OCI-LY7 (cell line): ENCODE results near the gene ZNF467.

Experiments
- EZH2phosphoT487 ChIP-seq: fragments of 200-600 bp; sonication (generic); IDR thresholded peaks from 2 replicates; pipeline ENCODE4 v1.6.1; 2018; ENCODE audit warnings: low read depth, borderline replicate concordance, mild to moderate bottlenecking, mixed run types, antibody characterized with exemption, low read length, moderate library complexity, mixed read lengths
- TF ChIP-seq, protein P1 (sequence below): fragments of 200-600 bp; sonication (generic); conservative IDR thresholded peaks from 2 replicates; pipeline ENCODE4 v1.5.1; 2014; ENCODE audit warnings: mild to moderate bottlenecking, antibody characterized with exemption, low read length, moderate library complexity, mixed read lengths

- TF ChIP-seq, protein P1, sequence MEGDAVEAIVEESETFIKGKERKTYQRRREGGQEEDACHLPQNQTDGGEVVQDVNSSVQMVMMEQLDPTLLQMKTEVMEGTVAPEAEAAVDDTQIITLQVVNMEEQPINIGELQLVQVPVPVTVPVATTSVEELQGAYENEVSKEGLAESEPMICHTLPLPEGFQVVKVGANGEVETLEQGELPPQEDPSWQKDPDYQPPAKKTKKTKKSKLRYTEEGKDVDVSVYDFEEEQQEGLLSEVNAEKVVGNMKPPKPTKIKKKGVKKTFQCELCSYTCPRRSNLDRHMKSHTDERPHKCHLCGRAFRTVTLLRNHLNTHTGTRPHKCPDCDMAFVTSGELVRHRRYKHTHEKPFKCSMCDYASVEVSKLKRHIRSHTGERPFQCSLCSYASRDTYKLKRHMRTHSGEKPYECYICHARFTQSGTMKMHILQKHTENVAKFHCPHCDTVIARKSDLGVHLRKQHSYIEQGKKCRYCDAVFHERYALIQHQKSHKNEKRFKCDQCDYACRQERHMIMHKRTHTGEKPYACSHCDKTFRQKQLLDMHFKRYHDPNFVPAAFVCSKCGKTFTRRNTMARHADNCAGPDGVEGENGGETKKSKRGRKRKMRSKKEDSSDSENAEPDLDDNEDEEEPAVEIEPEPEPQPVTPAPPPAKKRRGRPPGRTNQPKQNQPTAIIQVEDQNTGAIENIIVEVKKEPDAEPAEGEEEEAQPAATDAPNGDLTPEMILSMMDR, result no peak
- no peak for TF ChIP-seq EZH2phosphoT487
Observed at GRCh38 chr7:149727899-149728476, 45.4 kb downstream of the ZNF467 start.
